Uterus (tissue), 4 donors: ENCODE results near the gene FAM174A. TPM values are rescaled to one million over a fixed set of nuclear protein-coding genes. Genes with fewer than 3 reads are reported as not detected.

Experiments
- DNase-seq, 2 donors: peaks; one replicate each; pipeline ENCODE4 v3.0.0-alpha.2; 2019 to 2020
- H3K27ac ChIP-seq, 2 donors: fragments of 200-600 bp; sonication (generic); 1 replicate in 1 of 2; 2 replicates in 1 of 2; pipeline ENCODE4 v1.5.1; 2016 to 2018
- H3K27me3 ChIP-seq, 2 donors: fragments of 200-600 bp; sonication (generic); one replicate each; pipeline ENCODE4 v1.5.1; 2018 to 2019; ENCODE audit warnings: control low read depth in 1 of 2
- H3K36me3 ChIP-seq, 2 donors: fragments of 200-600 bp; sonication (generic); one replicate each; pipeline ENCODE4 v1.5.1; 2019; ENCODE audit warnings: control low read depth in 1 of 2
- H3K4me1 ChIP-seq, 2 donors: fragments of 200-600 bp; sonication (generic); one replicate each; pipeline ENCODE4 v1.5.1; 2018 to 2019; ENCODE audit warnings: control low read depth in 1 of 2
- H3K4me3 ChIP-seq, 2 donors: fragments of 200-600 bp; sonication (generic); 1 replicate in 1 of 2; 2 replicates in 1 of 2; pipeline ENCODE4 v1.5.1; 2018 to 2019; ENCODE audit warnings: mild to moderate bottlenecking in 1 of 2
- H3K9me3 ChIP-seq, 2 donors: fragments of 200-600 bp; sonication (generic); one replicate each; pipeline ENCODE4 v1.5.1; 2019; ENCODE audit warnings: control low read depth in 1 of 2
- CTCF ChIP-seq, 4 experiments: fragments of 200-600 bp in 2 of 4; fragments of 450-650 bp in 2 of 4; sonication (generic) in 2 of 4; IDR thresholded peaks; one replicate each; pipeline ENCODE4 v1.5.1; 2016 to 2019; ENCODE audit warnings: antibody characterized with exemption in 4 of 4, mild to moderate bottlenecking in 2 of 4, moderate library complexity in 1 of 4
- POLR2A ChIP-seq, 2 donors: fragments of 450-650 bp; IDR thresholded peaks; one replicate each; pipeline ENCODE4 v1.6.1; 2016; ENCODE audit warnings: antibody characterized with exemption in 2 of 2, mild to moderate bottlenecking in 1 of 2, moderate library complexity in 1 of 2
- intact Hi-C: fragments of 100-400 bp; cut with DNase I; formaldehyde crosslinking; loops from one replicate; pipeline ENCODE4 v1.15.1; 2023; ENCODE audit warnings: low total_unique reads
- total RNA-seq, 4 donors: library from RNA; depleted of rRNA in 3 of 4; stranded (reverse); fragments of >200 nt in 3 of 4; gene quantifications; one replicate each; pipeline versions ENCODE4 v1.1.0 to v1.2.4, GENCODE V29; 2014 to 2023
- donor health status: DM: yes; HTN: yes; CAD: no.

FAM174A gene
- total RNA-seq, 4 donors from 2014 or later: 8.2 to 20.9 (median 9.9) TPM

GRCh38 chr5:100516285-100516684, 18.9 kb upstream of the FAM174A start:
- intact Hi-C loops: no loop called here
- no peak for TF ChIP-seq CTCF (IDR thresholded peaks at IDR 0.05)
- no peak for DNase-seq
- Histone ChIP-seq H3K9me3 (no peaks in the 10 kb centered on the region), H3K27me3 (no peaks in the 10 kb centered on the region), H3K4me3 (no peak overlapping the region), H3K4me1 (no peaks in the 10 kb centered on the region), H3K36me3 (no peaks in the 10 kb centered on the region), H3K27ac (no peak overlapping the region)

- Histone ChIP-seq H3K27ac (no peak overlapping the region), H3K36me3 (no peaks in the 10 kb centered on the region), H3K4me1 (no peaks in the 10 kb centered on the region), H3K9me3 (no peaks in the 10 kb centered on the region), H3K4me3 (no peak overlapping the region), H3K27me3 (no peaks in the 10 kb centered on the region)
- DNase-seq: no peak
- intact Hi-C loops: no loop called here
- TF ChIP-seq POLR2A (IDR thresholded peaks at IDR 0.05) (no peak), CTCF (IDR thresholded peaks at IDR 0.05) (no peak)
These were observed 17.7 kb upstream of the FAM174A start for GRCh38 chr5:100517301-100517974.

GRCh38 chr5:100518377-100518776, 16.8 kb upstream of the FAM174A start:
- intact Hi-C loops: no loop called here
- no peaks in the 10 kb centered on the region for H3K4me1 ChIP-seq
- no peak overlapping the region for H3K4me3 ChIP-seq
- no peak overlapping the region for H3K27ac ChIP-seq
- H3K9me3 ChIP-seq: no peaks in the 10 kb centered on the region
- H3K36me3 ChIP-seq: no peaks in the 10 kb centered on the region
- DNase-seq: no peak
- no peak for TF ChIP-seq POLR2A (IDR thresholded peaks at IDR 0.05)
- TF ChIP-seq CTCF (IDR thresholded peaks at IDR 0.05): no peak
- no peaks in the 10 kb centered on the region for H3K27me3 ChIP-seq

DNA sequence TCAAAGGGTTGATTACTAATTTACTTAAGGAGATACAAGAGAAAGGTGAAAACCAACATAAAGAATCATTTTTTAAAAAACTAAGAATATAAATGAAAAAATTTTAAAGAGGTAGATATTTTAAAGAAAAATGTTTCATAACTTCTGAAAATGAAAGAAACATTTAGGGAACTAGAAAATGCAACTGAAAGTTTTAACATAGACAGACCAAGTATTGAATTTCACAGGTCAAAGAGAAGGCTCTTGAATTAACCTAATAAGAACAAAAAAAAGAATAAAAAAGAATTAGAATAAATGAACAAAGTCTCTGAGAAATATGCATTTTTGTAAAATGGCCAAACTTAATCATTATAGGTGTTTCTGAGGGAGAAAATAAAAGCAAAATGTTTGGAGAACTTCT, 16.1 kb upstream of the FAM174A start:
- DNase-seq: no peak
- intact Hi-C loops: no loop called here
- H3K9me3 ChIP-seq: no peaks in the 10 kb centered on the region
- H3K27ac ChIP-seq: no peak overlapping the region
- H3K4me1 ChIP-seq: no peaks in the 10 kb centered on the region
- no peak for TF ChIP-seq CTCF (IDR thresholded peaks at IDR 0.05)
- TF ChIP-seq POLR2A (IDR thresholded peaks at IDR 0.05): no peak
- H3K27me3 ChIP-seq: no peaks in the 10 kb centered on the region
- no peaks in the 10 kb centered on the region for H3K36me3 ChIP-seq
- no peak overlapping the region for H3K4me3 ChIP-seq

DNA sequence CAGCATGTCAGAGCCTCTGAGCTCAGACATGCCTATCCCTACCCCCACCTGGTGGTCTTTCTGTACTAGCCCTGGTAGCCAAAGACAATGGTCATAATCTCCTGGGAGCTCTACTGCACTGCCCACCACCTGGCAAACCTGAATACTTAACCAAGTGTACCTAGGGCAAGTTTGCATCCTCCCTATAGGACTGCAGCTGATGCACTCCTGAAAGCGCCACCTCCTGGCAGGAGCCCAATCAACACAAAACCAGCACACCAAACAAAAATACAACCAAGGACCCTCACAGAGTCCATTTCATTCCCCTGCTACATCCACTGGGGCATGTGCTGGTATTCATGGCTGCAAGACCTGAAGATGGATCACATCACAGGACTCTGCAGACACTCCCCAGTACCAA, 14.8 kb upstream of the FAM174A start:
- Histone ChIP-seq H3K9me3 (no peaks in the 10 kb centered on the region), H3K4me1 (no peaks in the 10 kb centered on the region), H3K27ac (no peak overlapping the region), H3K36me3 (no peaks in the 10 kb centered on the region), H3K27me3 (no peaks in the 10 kb centered on the region), H3K4me3 (no peak overlapping the region)
- intact Hi-C loops: no loop called here
- DNase-seq: no peak
- TF ChIP-seq CTCF (IDR thresholded peaks at IDR 0.05): no peak
- TF ChIP-seq POLR2A (IDR thresholded peaks at IDR 0.05): no peak
